NB4 (cell line): Measurements from ENCODE around the gene CFAP57.

ENCODE experiments used
- DNase-seq: peaks from one replicate; pipeline ENCODE4 v3.0.0; 2010; ENCODE audit warnings: low read depth
- H3K4me3 ChIP-seq: one replicate; pipeline ENCODE4 v1.5.1; 2011; ENCODE audit warnings: mild to moderate bottlenecking, low read depth, low read length, moderate library complexity
- MYC ChIP-seq: IDR thresholded peaks from 2 replicates; pipeline ENCODE4 v1.6.1; 2011; ENCODE audit warnings: low read depth, low read length
- POLR2A ChIP-seq: IDR thresholded peaks from 2 replicates; pipeline ENCODE4 v1.6.1; 2011; ENCODE audit warnings: mild to moderate bottlenecking; ENCODE audit not compliant: insufficient read length; ENCODE audit errors: extremely low read depth
- TF ChIP-seq, protein P1 (sequence below): IDR thresholded peaks from 2 replicates; pipeline ENCODE4 v1.6.1; 2011; ENCODE audit warnings: low read depth, low read length
- TF ChIP-seq, protein P2 (sequence below): IDR thresholded peaks from one replicate; pipeline ENCODE4 v1.5.1; 2012; ENCODE audit warnings: low read depth, low read length

CFAP57 gene

GRCh38 chr1:43156026-43156425 lies 16.1 kb upstream of the CFAP57 start:
- TF ChIP-seq POLR2A = no peak
- TF ChIP-seq, protein P1, sequence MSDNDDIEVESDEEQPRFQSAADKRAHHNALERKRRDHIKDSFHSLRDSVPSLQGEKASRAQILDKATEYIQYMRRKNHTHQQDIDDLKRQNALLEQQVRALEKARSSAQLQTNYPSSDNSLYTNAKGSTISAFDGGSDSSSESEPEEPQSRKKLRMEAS = no peak
- TF ChIP-seq, protein P2, sequence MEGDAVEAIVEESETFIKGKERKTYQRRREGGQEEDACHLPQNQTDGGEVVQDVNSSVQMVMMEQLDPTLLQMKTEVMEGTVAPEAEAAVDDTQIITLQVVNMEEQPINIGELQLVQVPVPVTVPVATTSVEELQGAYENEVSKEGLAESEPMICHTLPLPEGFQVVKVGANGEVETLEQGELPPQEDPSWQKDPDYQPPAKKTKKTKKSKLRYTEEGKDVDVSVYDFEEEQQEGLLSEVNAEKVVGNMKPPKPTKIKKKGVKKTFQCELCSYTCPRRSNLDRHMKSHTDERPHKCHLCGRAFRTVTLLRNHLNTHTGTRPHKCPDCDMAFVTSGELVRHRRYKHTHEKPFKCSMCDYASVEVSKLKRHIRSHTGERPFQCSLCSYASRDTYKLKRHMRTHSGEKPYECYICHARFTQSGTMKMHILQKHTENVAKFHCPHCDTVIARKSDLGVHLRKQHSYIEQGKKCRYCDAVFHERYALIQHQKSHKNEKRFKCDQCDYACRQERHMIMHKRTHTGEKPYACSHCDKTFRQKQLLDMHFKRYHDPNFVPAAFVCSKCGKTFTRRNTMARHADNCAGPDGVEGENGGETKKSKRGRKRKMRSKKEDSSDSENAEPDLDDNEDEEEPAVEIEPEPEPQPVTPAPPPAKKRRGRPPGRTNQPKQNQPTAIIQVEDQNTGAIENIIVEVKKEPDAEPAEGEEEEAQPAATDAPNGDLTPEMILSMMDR = no peak
- no peak for TF ChIP-seq MYC
- no peak for DNase-seq
- no peak overlapping the region for H3K4me3 ChIP-seq

DNA sequence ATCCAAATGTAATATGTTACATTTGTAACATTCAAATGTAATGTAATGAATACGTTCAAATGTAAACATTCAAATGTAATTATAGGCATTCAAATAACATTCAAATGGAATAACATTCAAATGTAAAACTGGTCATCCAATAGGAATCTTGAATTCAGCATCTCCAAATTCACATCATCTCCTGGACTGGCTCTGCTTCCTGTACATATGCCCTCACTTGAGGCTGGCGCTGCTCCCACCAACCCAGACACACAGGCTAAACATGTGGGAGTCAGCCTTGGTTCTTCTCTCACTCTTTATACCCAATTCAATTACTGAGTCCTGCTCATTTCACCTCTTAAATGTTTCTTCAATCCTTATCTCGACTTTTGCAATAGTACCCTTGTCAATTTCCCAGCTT lies 7.0 kb upstream of the CFAP57 start:
- DNase-seq = no peak
- no peak overlapping the region for H3K4me3 ChIP-seq
- TF ChIP-seq, protein P2 = no peak
- TF ChIP-seq, protein P1 = no peak
- TF ChIP-seq POLR2A (no peak), MYC (no peak)

DNA sequence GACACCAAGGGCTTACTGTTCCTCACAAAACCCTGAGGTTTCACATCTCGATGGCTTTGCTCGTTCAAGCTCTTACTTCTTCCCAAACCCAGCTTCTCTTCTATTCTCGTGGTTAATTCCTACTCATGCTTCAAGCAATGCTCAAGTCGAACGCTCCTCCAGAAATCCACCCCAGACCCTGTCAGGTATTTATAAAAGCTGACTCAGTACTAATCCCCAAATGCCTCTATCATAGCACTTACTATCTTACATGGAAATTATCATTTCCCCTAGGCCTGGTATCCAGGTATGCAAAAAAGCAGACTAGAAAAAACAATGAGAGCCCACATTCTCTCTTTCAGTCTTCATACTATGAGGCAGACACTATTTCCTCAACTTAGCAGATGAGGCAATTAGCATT lies 6.4 kb upstream of the CFAP57 start:
- no peak for DNase-seq
- H3K4me3 ChIP-seq = no peak overlapping the region
- TF ChIP-seq, protein P2 = no peak
- TF ChIP-seq POLR2A (no peak), MYC (no peak)
- TF ChIP-seq, protein P1 = no peak

DNA sequence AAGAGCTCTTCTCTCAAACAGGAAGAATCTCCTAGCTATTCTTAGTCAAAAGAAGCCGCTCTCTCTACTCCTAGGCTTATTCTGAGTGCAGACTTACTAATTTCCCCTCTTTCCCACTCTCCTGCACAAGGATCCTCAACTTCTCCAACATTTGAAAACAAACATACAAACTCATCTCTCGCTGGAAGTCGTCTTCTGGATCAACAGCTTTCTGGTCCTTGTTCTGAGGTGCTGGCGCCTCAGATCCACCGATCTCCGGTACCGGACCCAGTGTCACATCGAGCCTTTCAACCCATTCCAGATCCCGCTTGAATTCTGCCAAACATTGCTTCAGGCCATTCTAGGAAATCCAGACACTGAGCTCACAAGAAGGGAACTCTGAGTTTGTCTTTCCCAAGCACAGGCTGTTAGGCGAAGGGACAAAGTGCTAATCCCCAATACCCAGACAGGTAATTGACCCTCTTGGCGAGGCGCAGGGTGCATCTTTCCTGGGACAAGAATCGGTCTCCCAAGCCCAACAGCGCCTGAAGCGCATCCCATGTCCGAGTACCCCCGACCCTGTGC lies 736 bp upstream of the CFAP57 start:
- DNase-seq = no peak
- TF ChIP-seq, protein P2 = no peak
- TF ChIP-seq POLR2A = no peak
- no peak for TF ChIP-seq MYC
- TF ChIP-seq, protein P1 = no peak
- peak overlapping the region; percentile 93 for H3K4me3 ChIP-seq

DNA sequence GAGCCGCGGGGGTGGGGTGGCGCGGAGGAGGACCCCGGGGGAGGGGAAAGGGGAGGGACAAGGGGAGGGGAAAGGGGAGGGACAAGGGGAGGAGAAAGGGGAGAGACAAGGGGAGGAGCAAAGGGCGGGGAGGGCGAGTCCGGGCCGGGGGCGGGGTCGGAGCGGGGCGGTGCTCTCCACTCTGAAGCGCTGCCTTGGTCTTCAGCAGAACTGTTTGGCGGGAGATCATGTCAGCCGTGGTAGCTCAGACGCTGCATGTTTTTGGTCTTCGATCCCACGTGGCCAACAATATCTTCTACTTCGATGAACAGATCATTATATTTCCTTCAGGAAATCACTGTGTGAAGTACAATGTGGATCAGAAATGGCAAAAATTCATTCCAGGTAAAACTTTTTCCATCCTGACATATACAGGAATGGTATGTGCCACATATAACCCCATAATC lies 420 bp downstream of the CFAP57 start:
- TF ChIP-seq, protein P1 = peak; percentile 96
- TF ChIP-seq MYC (peak; percentile 53), POLR2A (no peak)
- peak; percentile 90 for DNase-seq
- H3K4me3 ChIP-seq = peak overlapping the region; percentile 93

GRCh38 chr1:43174873-43175272 lies 2.7 kb downstream of the CFAP57 start:
- TF ChIP-seq, protein P2 = no peak
- TF ChIP-seq POLR2A = no peak
- TF ChIP-seq, protein P1 = no peak
- TF ChIP-seq MYC = no peak
- H3K4me3 ChIP-seq = no peak overlapping the region
- DNase-seq = no peak
